ENCODE results near the gene RNF169.

Gene RNF169

DNA sequence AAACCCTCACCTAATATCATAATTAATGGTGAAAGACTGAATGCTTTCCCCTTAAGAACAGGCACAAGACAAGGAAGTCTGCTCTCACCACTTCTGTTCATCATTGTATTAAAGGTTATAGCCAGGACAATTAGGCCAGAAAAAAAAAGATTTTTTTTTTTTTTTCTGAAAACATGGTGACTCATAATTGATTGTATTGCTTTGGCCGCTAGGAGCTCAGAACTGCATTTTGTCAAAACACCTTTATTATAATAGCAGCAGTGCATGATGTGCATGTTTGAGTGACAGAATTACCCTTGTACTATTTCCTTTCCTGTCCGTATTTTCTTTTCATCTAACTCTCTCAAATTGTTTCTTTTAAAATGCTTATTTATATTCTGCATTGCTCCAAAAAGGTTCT, 98.1 kb downstream of the RNF169 start:
- H3K27me3 ChIP-seq (ENCODE audit: low read length): no peaks in the 10 kb centered on the region
- H3K36me3 ChIP-seq (ENCODE audit: low read length): no peaks in the 10 kb centered on the region
- no peak overlapping the region for H3K27ac ChIP-seq (ENCODE audit: low read depth, low read length)
- no peak overlapping the region for H2AFZ ChIP-seq (ENCODE audit: low read depth, low read length, severe bottlenecking)
- H3K4me2 ChIP-seq (ENCODE audit: low read depth, low read length, poor library complexity, severe bottlenecking): no peak overlapping the region
- no peak overlapping the region for H3K4me3 ChIP-seq (ENCODE audit: insufficient read depth, low read length, poor library complexity, severe bottlenecking)
- no peaks in the 10 kb centered on the region for H3K9me2 ChIP-seq (replicated peaks; ENCODE audit: insufficient read depth, low read length)
- no peak for TF ChIP-seq EZH2phosphoT487 (conservative IDR thresholded peaks at IDR 0.05; ENCODE audit: low read length)
- TF ChIP-seq, protein P1, sequence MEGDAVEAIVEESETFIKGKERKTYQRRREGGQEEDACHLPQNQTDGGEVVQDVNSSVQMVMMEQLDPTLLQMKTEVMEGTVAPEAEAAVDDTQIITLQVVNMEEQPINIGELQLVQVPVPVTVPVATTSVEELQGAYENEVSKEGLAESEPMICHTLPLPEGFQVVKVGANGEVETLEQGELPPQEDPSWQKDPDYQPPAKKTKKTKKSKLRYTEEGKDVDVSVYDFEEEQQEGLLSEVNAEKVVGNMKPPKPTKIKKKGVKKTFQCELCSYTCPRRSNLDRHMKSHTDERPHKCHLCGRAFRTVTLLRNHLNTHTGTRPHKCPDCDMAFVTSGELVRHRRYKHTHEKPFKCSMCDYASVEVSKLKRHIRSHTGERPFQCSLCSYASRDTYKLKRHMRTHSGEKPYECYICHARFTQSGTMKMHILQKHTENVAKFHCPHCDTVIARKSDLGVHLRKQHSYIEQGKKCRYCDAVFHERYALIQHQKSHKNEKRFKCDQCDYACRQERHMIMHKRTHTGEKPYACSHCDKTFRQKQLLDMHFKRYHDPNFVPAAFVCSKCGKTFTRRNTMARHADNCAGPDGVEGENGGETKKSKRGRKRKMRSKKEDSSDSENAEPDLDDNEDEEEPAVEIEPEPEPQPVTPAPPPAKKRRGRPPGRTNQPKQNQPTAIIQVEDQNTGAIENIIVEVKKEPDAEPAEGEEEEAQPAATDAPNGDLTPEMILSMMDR (IDR thresholded peaks at IDR 0.05; ENCODE audit: insufficient read depth, low read length, poor library complexity, severe bottlenecking): no peak
- H3K9me3 ChIP-seq (ENCODE audit: insufficient read depth, low read length): no peaks in the 10 kb centered on the region
- H3K9ac ChIP-seq (ENCODE audit: low read length): no peak overlapping the region
- H3K79me2 ChIP-seq (ENCODE audit: insufficient read depth, low read length): no peaks in the 10 kb centered on the region
- H3F3A ChIP-seq (ENCODE audit: insufficient read depth): no peaks in the 10 kb centered on the region
- no peaks in the 10 kb centered on the region for H4K20me1 ChIP-seq (ENCODE audit: low read depth, low read length)

DNA sequence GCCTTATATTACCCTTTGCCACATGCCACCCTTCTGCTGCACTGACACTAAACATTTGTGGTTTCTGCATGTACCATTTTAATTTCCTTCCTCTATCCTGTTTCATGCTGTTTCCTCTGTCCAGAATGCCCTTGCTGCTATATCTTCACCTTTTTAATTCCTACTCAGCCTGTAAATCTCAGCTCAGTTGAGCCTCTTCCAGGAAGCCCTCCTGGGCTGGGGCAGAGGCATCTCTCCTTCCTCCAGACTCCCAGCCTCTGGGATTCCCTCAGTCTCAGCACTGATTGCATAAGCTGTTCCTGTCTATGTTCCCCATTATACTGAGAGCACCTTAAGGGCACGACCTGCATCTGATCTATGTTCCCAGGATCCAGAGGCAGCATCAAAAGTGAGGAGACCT, 98.7 kb downstream of the RNF169 start:
- no peaks in the 10 kb centered on the region for H4K20me1 ChIP-seq (ENCODE audit: low read depth, low read length)
- no peak for TF ChIP-seq EZH2phosphoT487 (conservative IDR thresholded peaks at IDR 0.05; ENCODE audit: low read length)
- TF ChIP-seq, protein P1 (IDR thresholded peaks at IDR 0.05; ENCODE audit: insufficient read depth, low read length, poor library complexity, severe bottlenecking): no peak
- H3K4me3 ChIP-seq (ENCODE audit: insufficient read depth, low read length, poor library complexity, severe bottlenecking): no peak overlapping the region
- no peaks in the 10 kb centered on the region for H3F3A ChIP-seq (ENCODE audit: insufficient read depth)
- H3K79me2 ChIP-seq (ENCODE audit: insufficient read depth, low read length): no peaks in the 10 kb centered on the region
- H3K4me2 ChIP-seq (ENCODE audit: low read depth, low read length, poor library complexity, severe bottlenecking): no peak overlapping the region
- H3K9ac ChIP-seq (ENCODE audit: low read length): no peak overlapping the region
- H2AFZ ChIP-seq (ENCODE audit: low read depth, low read length, severe bottlenecking): no peak overlapping the region
- H3K36me3 ChIP-seq (ENCODE audit: low read length): no peaks in the 10 kb centered on the region
- H3K27ac ChIP-seq (ENCODE audit: low read depth, low read length): no peak overlapping the region
- no peaks in the 10 kb centered on the region for H3K9me3 ChIP-seq (ENCODE audit: insufficient read depth, low read length)
- no peaks in the 10 kb centered on the region for H3K9me2 ChIP-seq (replicated peaks; ENCODE audit: insufficient read depth, low read length)
- no peaks in the 10 kb centered on the region for H3K27me3 ChIP-seq (ENCODE audit: low read length)

DNA sequence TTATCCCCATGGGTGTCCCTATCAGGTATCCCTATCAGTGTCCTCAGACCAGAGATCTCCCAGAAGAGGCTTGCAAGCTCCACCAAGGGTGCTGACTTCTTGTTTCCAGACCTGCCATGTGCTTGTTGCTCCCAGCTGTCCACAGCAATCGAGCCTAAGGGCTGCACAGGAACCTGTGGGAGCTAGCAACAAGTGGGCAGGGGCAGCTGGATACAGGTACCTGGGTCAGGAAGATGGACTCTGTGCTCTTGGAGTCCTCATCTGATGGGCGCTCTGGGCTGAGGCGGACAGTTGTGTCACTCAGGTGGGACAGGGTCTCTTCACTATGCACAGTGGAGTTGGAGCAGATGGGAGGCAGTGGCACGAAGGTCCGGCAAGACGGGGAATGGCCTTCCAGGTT, 99.2 kb downstream of the RNF169 start:
- Histone ChIP-seq H2AFZ (ENCODE audit: low read depth, low read length, severe bottlenecking) (no peak overlapping the region), H3K4me2 (ENCODE audit: low read depth, low read length, poor library complexity, severe bottlenecking) (no peak overlapping the region), H3K27me3 (ENCODE audit: low read length) (no peaks in the 10 kb centered on the region), H3K27ac (ENCODE audit: low read depth, low read length) (no peak overlapping the region), H3F3A (ENCODE audit: insufficient read depth) (no peaks in the 10 kb centered on the region), H3K9me3 (ENCODE audit: insufficient read depth, low read length) (no peaks in the 10 kb centered on the region), H3K9me2 (replicated peaks; ENCODE audit: insufficient read depth, low read length) (no peaks in the 10 kb centered on the region), H4K20me1 (ENCODE audit: low read depth, low read length) (no peaks in the 10 kb centered on the region), H3K9ac (ENCODE audit: low read length) (no peak overlapping the region), H3K36me3 (ENCODE audit: low read length) (no peaks in the 10 kb centered on the region), H3K79me2 (ENCODE audit: insufficient read depth, low read length) (no peaks in the 10 kb centered on the region), H3K4me3 (ENCODE audit: insufficient read depth, low read length, poor library complexity, severe bottlenecking) (no peak overlapping the region)
- TF ChIP-seq EZH2phosphoT487 (conservative IDR thresholded peaks at IDR 0.05; ENCODE audit: low read length): no peak
- TF ChIP-seq, protein P1 (IDR thresholded peaks at IDR 0.05; ENCODE audit: insufficient read depth, low read length, poor library complexity, severe bottlenecking): no peak

All from SU-DHL-6 (cell line).